Measurements from ENCODE around the gene RBM10.
"Not testable (repeated sequence)": the region's sequence is repeated elsewhere in the genome, so short reads cannot be mapped to it uniquely, and the experiment has no call there.

RBM10 gene

GRCh38 chrX:47144626-47145394 lies at the start of gene RBM10, which contains the start of gene NDUFB11:
RBM10 (plus strand) TSS chrX:47145221; CDS start chrX:47147482, 2,261 bp downstream.
NDUFB11 (minus strand) TSS chrX:47144702; CDS start chrX:47144679, 23 bp downstream.
- TF ChIP-seq CTCF (IDR thresholded peaks at IDR 0.05; ENCODE audit: low read depth, low read length) = peak; percentile 49
- peak; percentile 87 for DNase-seq (ENCODE audit: extremely low read depth, low read depth)

- no peak for DNase-seq (ENCODE audit: extremely low read depth, low read depth)
- TF ChIP-seq CTCF (IDR thresholded peaks at IDR 0.05; ENCODE audit: low read depth, low read length) = no peak
Observed at GRCh38 chrX:47097018-47097417, 48.0 kb upstream of the RBM10 start.

- TF ChIP-seq CTCF (IDR thresholded peaks at IDR 0.05; ENCODE audit: low read depth, low read length) = no peak
- no peak for DNase-seq (ENCODE audit: extremely low read depth, low read depth)
Observed at GRCh38 chrX:47098338-47099094, 46.5 kb upstream of the RBM10 start.

- TF ChIP-seq CTCF (IDR thresholded peaks at IDR 0.05; ENCODE audit: low read depth, low read length) = no peak
- no peak for DNase-seq (ENCODE audit: extremely low read depth, low read depth)
Observed at GRCh38 chrX:47101206-47101605, 43.8 kb upstream of the RBM10 start.

- not testable (repeated sequence) for DNase-seq (ENCODE audit: extremely low read depth, low read depth)
Observed at GRCh38 chrX:47110936-47111615, 33.9 kb upstream of the RBM10 start.

- no peak for DNase-seq (ENCODE audit: extremely low read depth, low read depth)
- TF ChIP-seq CTCF (IDR thresholded peaks at IDR 0.05; ENCODE audit: low read depth, low read length) = no peak
Observed at GRCh38 chrX:47112316-47112954, 32.6 kb upstream of the RBM10 start.

GRCh38 chrX:47116551-47117110 lies 28.4 kb upstream of the RBM10 start:
- DNase-seq (ENCODE audit: extremely low read depth, low read depth) = not testable (repeated sequence)

GRCh38 chrX:47124466-47124865 lies 20.6 kb upstream of the RBM10 start:
- not testable (repeated sequence) for DNase-seq (ENCODE audit: extremely low read depth, low read depth)
